ENCODE results near the gene ITPR1.

ITPR1 gene

GRCh38 chr3:4833471-4833870 is 340.3 kb downstream of the ITPR1 start:
- TF ChIP-seq CTCF (IDR thresholded peaks at IDR 0.05; ENCODE audit: low read depth, low read length), result no peak
- DNase-seq, result no peak
- no peaks in the 10 kb centered on the region for H3K4me1 ChIP-seq
- H3K4me3 ChIP-seq (ENCODE audit: low read depth, low read length), result no peak overlapping the region
- H3K9me3 ChIP-seq, result no peaks in the 10 kb centered on the region
- peaks cover 12% of the 10 kb centered on the region for H3K36me3 ChIP-seq
- H3K27me3 ChIP-seq, result no peaks in the 10 kb centered on the region

GRCh38 chr3:4834403-4834866 is 341.3 kb downstream of the ITPR1 start:
- no peaks in the 10 kb centered on the region for H3K27me3 ChIP-seq
- H3K4me3 ChIP-seq (ENCODE audit: low read depth, low read length), result no peak overlapping the region
- no peaks in the 10 kb centered on the region for H3K4me1 ChIP-seq
- H3K9me3 ChIP-seq, result no peaks in the 10 kb centered on the region
- no peak for TF ChIP-seq CTCF (IDR thresholded peaks at IDR 0.05; ENCODE audit: low read depth, low read length)
- H3K36me3 ChIP-seq, result peaks cover 14% of the 10 kb centered on the region
- no peak for DNase-seq

- Histone ChIP-seq H3K4me1 (no peaks in the 10 kb centered on the region), H3K36me3 (peaks cover 14% of the 10 kb centered on the region), H3K9me3 (no peaks in the 10 kb centered on the region), H3K4me3 (ENCODE audit: low read depth, low read length) (no peak overlapping the region), H3K27me3 (no peaks in the 10 kb centered on the region)
- no peak for TF ChIP-seq CTCF (IDR thresholded peaks at IDR 0.05; ENCODE audit: low read depth, low read length)
- DNase-seq, result no peak
These were observed 342.5 kb downstream of the ITPR1 start for GRCh38 chr3:4835616-4836043.

GRCh38 chr3:4836516-4836915 is 343.4 kb downstream of the ITPR1 start:
- no peaks in the 10 kb centered on the region for H3K4me1 ChIP-seq

DNA sequence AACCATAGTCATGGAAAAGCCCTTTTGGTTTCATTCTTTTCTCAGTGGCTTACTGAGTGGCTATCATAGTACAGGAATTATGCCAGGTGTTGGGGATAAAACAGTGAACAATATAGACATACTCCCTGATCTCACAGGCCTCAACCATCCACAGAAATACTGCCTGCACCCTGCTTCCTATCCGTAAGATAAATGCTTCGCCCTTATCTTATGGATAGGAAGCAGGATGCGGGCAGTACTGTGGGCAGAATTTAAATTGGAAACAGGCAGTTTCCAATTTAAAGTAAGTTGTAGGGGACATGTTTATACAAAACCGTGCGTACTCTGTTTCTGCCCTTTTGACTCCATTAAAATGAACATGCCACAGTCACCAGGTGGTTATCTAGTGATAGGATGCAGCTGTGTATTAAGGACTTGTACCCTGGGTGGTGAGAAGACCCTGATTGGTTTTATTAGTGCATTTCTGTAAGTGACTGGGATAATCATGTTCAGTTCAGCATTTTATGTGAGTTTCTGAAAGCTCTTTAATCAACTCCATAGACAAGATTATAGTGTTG is 344.3 kb downstream of the ITPR1 start:
- Histone ChIP-seq H3K27me3 (no peaks in the 10 kb centered on the region), H3K4me1 (no peaks in the 10 kb centered on the region), H3K4me3 (ENCODE audit: low read depth, low read length) (no peak overlapping the region), H3K36me3 (peaks cover 14% of the 10 kb centered on the region), H3K9me3 (no peaks in the 10 kb centered on the region)
- DNase-seq, result no peak
- TF ChIP-seq CTCF (IDR thresholded peaks at IDR 0.05; ENCODE audit: low read depth, low read length), result no peak

More at GRCh38 chr3:4836516-4836915, 343.4 kb downstream of the ITPR1 start:
- Histone ChIP-seq H3K4me3 (ENCODE audit: low read depth, low read length) (no peak overlapping the region), H3K36me3 (peaks cover 14% of the 10 kb centered on the region), H3K27me3 (no peaks in the 10 kb centered on the region), H3K9me3 (no peaks in the 10 kb centered on the region)
- DNase-seq, result no peak
- no peak for TF ChIP-seq CTCF (IDR thresholded peaks at IDR 0.05; ENCODE audit: low read depth, low read length)

DNA sequence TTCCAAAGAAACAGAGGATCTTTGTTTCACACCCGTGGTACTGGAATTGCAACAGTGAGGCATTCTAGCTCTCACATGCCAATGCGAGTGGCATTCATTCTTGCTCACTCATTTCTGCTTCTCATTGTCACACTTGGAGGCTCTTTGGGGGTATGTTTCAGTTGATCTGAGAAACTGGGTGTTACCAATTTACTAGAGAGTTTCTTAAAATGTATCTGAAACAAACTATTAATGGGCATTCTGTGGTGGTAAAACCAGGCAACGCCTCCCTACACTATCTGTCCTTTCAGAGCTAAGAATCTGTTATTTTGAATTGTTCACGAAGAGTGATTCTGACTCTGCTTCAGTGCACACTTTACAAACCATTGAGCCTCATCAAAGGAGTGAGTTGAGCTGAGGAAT is 345.5 kb downstream of the ITPR1 start:
- H3K9me3 ChIP-seq, result no peaks in the 10 kb centered on the region
- no peaks in the 10 kb centered on the region for H3K27me3 ChIP-seq
- H3K36me3 ChIP-seq, result peaks cover 14% of the 10 kb centered on the region
- TF ChIP-seq CTCF (IDR thresholded peaks at IDR 0.05; ENCODE audit: low read depth, low read length), result no peak
- H3K4me1 ChIP-seq, result no peaks in the 10 kb centered on the region
- no peak for DNase-seq
- H3K4me3 ChIP-seq (ENCODE audit: low read depth, low read length), result no peak overlapping the region
